RWPE2 (cell line): ENCODE results near the gene CEACAM8.
"Not testable (repeated sequence)": the region's sequence is repeated elsewhere in the genome, so short reads cannot be mapped to it uniquely, and the experiment has no call there.

Source experiments
- ATAC-seq: fragments of 200-7000 bp; cut with Tn5 transposase; 3 replicates; pipeline ENCODE4 v1.9.1; 2021; ENCODE audit warnings: low read depth
- DNase-seq: peaks from one replicate; pipeline ENCODE4 v3.0.0-alpha.2; 2020; ENCODE audit warnings: low spot score
- H3K27ac ChIP-seq: fragments of 450-650 bp; 2 replicates; pipeline ENCODE4 v1.5.1; 2017; ENCODE audit warnings: mild to moderate bottlenecking; ENCODE audit not compliant: poor library complexity, severe bottlenecking
- H3K27me3 ChIP-seq: fragments of 250-450 bp; sonication (Bioruptor Pico); 2 replicates; pipeline ENCODE4 v1.5.1; 2021; ENCODE audit warnings: mild to moderate bottlenecking, moderate library complexity; ENCODE audit not compliant: insufficient read depth, poor library complexity, severe bottlenecking
- H3K36me3 ChIP-seq: fragments of 250-450 bp; sonication (Bioruptor Pico); 2 replicates; pipeline ENCODE4 v1.5.1; 2020; ENCODE audit warnings: low read depth, mild to moderate bottlenecking, moderate library complexity
- H3K4me1 ChIP-seq: fragments of 250-450 bp; sonication (Bioruptor Pico); 2 replicates; pipeline ENCODE4 v1.5.1; 2021; ENCODE audit warnings: mild to moderate bottlenecking, moderate library complexity; ENCODE audit not compliant: insufficient read depth, poor library complexity, severe bottlenecking
- H3K4me3 ChIP-seq: fragments of 250-450 bp; sonication (Bioruptor Pico); 2 replicates; pipeline ENCODE4 v1.5.1; 2021; ENCODE audit warnings: mild to moderate bottlenecking, moderate library complexity; ENCODE audit not compliant: severe bottlenecking
- H3K9me3 ChIP-seq: fragments of 250-450 bp; sonication (Bioruptor Pico); 2 replicates; pipeline ENCODE4 v1.5.1; 2021; ENCODE audit warnings: mild to moderate bottlenecking, moderate library complexity; ENCODE audit not compliant: severe bottlenecking
- TF ChIP-seq, protein P1 (sequence below): fragments of 450-650 bp; IDR thresholded peaks from one replicate; pipeline ENCODE4 v1.5.1; 2017; ENCODE audit warnings: mild to moderate bottlenecking, moderate library complexity; ENCODE audit not compliant: poor library complexity, severe bottlenecking

Gene CEACAM8

DNA sequence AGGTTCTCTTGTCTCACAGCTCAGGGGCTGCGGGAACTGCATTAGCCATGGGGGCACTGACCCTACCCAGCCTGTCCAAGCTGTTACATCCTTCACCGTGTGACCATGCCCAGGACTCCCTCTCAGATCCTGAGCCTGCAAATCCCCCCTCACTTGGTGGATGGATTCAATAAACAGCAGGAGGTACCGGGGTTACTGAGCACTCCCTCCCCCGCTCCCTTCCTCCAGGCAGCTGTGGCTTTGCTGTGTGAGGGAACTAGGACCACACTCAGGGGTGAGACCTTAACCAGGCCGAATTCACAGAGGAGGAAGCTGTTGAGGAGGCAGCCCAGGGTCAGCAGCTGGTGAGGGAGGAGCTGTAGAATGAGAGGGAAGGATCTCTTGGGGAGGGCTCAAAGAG is 39.4 kb downstream of the CEACAM8 start:
- Histone ChIP-seq H3K4me3 (no peak overlapping the region), H3K4me1 (peaks cover 3% of the 10 kb centered on the region), H3K36me3 (no peaks in the 10 kb centered on the region), H3K9me3 (no peaks in the 10 kb centered on the region), H3K27me3 (no peaks in the 10 kb centered on the region), H3K27ac (no peak overlapping the region)
- no peak for ATAC-seq
- no peak for DNase-seq
- TF ChIP-seq, protein P1, sequence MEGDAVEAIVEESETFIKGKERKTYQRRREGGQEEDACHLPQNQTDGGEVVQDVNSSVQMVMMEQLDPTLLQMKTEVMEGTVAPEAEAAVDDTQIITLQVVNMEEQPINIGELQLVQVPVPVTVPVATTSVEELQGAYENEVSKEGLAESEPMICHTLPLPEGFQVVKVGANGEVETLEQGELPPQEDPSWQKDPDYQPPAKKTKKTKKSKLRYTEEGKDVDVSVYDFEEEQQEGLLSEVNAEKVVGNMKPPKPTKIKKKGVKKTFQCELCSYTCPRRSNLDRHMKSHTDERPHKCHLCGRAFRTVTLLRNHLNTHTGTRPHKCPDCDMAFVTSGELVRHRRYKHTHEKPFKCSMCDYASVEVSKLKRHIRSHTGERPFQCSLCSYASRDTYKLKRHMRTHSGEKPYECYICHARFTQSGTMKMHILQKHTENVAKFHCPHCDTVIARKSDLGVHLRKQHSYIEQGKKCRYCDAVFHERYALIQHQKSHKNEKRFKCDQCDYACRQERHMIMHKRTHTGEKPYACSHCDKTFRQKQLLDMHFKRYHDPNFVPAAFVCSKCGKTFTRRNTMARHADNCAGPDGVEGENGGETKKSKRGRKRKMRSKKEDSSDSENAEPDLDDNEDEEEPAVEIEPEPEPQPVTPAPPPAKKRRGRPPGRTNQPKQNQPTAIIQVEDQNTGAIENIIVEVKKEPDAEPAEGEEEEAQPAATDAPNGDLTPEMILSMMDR: no peak

DNA sequence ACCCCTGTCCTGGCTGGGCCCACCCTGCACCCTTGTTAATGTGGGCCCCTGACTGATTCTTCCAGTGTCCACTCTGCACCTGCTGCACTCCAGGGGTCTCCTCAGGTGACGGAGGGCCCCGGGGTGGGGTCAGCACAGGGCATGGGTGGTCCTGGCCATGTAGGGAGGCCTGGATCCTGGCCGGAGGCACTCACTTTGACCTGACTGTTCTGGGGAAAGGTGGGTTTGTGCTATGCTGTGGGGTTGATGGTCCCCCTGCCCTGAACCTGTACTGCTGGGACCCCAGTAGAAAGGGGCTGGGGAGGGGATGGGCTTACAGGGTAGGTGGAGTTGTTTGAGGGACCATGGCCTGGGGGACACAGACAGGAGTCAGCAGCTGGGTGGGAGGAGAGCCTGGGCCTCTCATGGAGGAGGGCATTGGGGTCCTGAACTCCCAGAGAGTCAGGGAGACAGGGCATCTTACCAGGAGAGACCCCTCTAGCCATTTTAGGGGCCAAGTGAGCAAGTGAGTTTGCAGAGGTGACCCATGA is 40.6 kb downstream of the CEACAM8 start:
- H3K4me3 ChIP-seq: no peak overlapping the region
- no peaks in the 10 kb centered on the region for H3K9me3 ChIP-seq
- peaks cover under 1% of the 10 kb centered on the region for H3K4me1 ChIP-seq
- no peaks in the 10 kb centered on the region for H3K27me3 ChIP-seq
- H3K36me3 ChIP-seq: no peaks in the 10 kb centered on the region
- no peak for DNase-seq
- TF ChIP-seq, protein P1: no peak
- ATAC-seq: no peak
- H3K27ac ChIP-seq: no peak overlapping the region

DNA sequence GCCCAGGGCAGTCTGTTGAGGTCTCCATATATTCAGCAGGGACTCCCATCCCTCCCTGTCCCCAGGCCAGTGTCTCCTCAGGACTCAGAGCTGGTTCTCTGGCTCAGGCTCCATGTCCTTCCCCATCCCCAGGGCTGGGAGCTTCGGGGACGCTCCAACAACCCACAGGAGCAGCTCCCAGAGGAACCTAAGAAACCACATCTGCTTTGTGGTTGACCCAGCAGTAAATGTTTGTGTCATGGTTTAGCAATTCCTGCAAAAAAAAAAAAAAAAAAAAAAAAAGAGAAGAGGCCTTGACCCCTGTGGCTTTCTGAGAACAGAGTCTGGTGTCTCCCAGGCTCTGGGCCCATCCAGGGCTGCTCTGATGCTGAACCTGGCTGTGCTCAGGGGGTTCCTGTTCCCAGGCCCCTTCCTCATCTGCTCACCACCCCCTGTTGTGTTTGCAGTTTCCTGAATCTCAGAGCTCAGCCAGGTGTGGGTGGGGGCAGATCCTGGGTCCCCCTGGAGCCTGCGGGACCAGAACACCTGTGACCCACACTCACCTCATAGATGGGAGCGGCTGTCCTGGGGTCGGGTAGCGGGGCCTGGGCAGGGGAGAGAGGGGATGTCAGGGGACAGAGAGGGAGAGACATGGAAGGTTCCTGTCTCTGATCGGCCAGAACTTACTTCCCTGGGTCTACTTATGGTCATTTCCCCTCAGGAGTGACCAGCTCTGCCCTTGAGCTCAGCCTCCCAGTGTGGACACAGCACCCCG is 41.3 kb downstream of the CEACAM8 start:
- Histone ChIP-seq H3K36me3 (no peaks in the 10 kb centered on the region), H3K4me3 (no peak overlapping the region), H3K9me3 (no peaks in the 10 kb centered on the region), H3K27ac (no peak overlapping the region), H3K27me3 (no peaks in the 10 kb centered on the region), H3K4me1 (no peaks in the 10 kb centered on the region)
- DNase-seq (no peak), ATAC-seq (no peak)
- TF ChIP-seq, protein P1: no peak

DNA sequence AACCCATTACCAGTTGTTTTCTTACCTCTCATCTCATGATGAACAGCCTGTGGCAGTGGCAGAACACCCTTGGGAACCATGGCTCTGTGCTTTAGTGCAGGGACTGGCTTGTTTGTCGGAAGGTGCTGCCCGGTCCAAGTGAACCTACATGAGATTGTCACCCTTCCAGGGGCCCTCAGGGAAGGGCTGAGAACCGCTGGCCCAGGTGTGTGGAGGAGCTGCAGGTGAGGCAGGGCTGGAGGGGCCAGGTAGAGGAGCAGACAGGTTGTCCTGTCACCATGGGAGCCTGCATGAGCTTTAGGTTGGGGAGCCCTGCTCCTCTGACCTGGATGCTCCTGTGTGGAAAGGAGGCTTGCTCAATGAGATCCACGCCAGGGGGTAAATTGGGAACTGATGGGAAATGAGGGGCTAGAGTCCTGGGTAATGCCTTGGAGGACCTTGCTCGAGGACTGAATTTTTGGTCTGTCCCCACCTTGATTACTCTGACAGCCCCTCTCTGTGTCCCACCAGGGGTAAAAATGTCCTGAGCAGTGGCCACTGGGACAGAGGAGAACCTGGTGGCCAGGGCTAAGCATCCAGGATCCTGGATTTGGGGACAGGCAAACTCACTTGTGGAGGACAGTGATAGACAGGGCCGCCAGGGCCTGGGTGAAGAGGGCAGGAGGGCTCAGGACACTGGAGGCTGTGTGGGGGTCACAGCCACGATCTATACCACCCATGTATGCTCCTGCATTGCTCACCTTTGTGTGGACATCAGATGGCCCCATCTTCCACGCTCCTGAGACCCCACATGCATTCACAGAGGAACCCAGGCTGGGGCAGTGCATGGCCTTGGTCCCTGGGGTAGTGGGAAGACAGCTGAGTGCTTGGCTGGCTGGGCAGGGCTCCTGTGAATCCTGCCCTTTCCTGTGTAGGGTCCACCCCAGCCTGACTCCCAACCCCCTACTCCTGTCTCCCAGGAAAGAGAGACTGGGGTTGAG is 42.3 kb downstream of the CEACAM8 start:
- Histone ChIP-seq H3K36me3 (no peaks in the 10 kb centered on the region), H3K4me1 (no peaks in the 10 kb centered on the region), H3K9me3 (no peaks in the 10 kb centered on the region), H3K27ac (no peak overlapping the region), H3K27me3 (no peaks in the 10 kb centered on the region), H3K4me3 (no peak overlapping the region)
- DNase-seq (no peak), ATAC-seq (no peak)
- TF ChIP-seq, protein P1: no peak

DNA sequence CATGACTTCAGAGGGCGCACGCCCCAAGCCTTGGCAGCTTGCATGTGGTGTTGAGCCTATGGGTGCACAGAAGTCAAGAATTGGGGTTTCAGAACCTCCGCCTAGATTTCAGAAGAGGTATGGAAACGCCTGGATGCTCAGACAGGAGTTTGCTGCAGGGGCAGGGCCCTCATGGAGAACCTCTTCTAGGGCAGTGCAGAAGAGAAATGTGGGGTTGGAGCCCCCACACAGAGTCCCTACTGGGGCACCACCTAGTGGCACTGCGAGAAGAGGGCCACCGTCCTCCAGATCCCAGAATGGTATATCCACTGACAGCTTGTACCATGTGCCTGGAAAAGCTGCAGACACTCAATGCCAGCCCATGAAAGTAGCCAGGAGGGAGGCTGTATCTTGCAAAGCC is 44.2 kb downstream of the CEACAM8 start:
- not testable (repeated sequence) for ATAC-seq, H3K4me3 ChIP-seq, H3K27me3 ChIP-seq, H3K9me3 ChIP-seq, H3K4me1 ChIP-seq, DNase-seq, H3K36me3 ChIP-seq, H3K27ac ChIP-seq

DNA sequence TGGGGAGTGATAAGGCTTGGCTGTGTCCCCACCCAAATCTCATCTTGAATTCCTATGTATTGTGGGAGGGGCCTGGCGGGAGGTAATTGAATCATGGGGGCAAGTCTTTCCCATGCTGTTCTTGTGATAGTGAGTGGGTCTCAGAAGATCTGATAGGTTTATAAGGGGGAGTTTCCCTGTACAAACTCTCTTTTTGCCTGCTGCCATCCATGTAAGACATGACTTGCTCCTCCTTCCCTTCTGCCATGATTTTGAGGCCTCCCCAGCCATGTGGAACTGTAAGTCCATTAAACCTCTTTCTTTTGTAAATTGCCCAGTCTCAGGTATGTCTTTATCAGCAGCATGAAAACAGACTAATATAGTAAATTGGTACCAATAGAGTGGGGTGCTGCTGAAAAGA is 45.7 kb downstream of the CEACAM8 start:
- not testable (repeated sequence) for H3K4me1 ChIP-seq, H3K9me3 ChIP-seq, DNase-seq, H3K36me3 ChIP-seq, ATAC-seq, H3K27ac ChIP-seq, H3K27me3 ChIP-seq, H3K4me3 ChIP-seq
